K562 (cell line): ENCODE results near the gene CELA3B. TPM values are rescaled to one million over a fixed set of nuclear protein-coding genes. Genes with fewer than 3 reads are reported as not detected.
A peak's percentile ranks its signal among the peaks of the same experiment; 100 is the strongest.

ENCODE experiments used
- ATAC-seq: fragments of 200-7000 bp; cut with Tn5 transposase; 3 replicates; pipeline ENCODE4 v1.9.1; 2020; ENCODE audit warnings: moderate library complexity
- BruUV-seq: library from RNA; stranded (reverse); fragments of 400-500 nt; replicated peaks from 2 replicates; lab custom pipeline; 2021; lab: Mats Ljungman, UMichigan
- CTCF ChIA-PET: fragments of 300-600 bp; formaldehyde crosslinking; extraction: SDS; loops from one replicate; lab custom pipeline; 2021; ENCODE audit warnings: low intra/inter-chr PET ratio; lab: Yijun Ruan, JAX
- POLR2A ChIA-PET: fragments of 300-600, 350-650 bp; sonication (Branson Sonifier 250); formaldehyde crosslinking; extraction: SDS; loops from one replicate; lab custom pipeline; 2021; ENCODE audit warnings: antibody characterized with exemption, inconsistent platforms; lab: Yijun Ruan, JAX
- DNase-seq, 4 experiments: peaks; one replicate each; pipeline versions ENCODE4 v3.0.0 to v3.0.0-alpha.2; 2011 to 2018; ENCODE audit warnings: low spot score in 3 of 4, mixed read lengths in 3 of 4; ENCODE audit errors: extremely low read depth in 1 of 4
- FAIRE-seq: peaks from 2 replicates; lab custom pipeline; 2011; peaks lifted over from hg19 to GRCh38; lab: Jason Lieb, UNC
- H2AFZ ChIP-seq: 2 replicates; pipeline ENCODE4 v1.6.0; 2011; ENCODE audit warnings: low read depth, low read length, control low read depth, inconsistent platforms
- H3K27ac ChIP-seq: fragments of 200-600 bp; 3 replicates; pipeline ENCODE4 v1.8.0; 2011; ENCODE audit warnings: low read depth, mild to moderate bottlenecking, control low read depth, inconsistent platforms, low read length, moderate library complexity, mixed read lengths; ENCODE audit errors: extremely low read depth
- H3K27me3 ChIP-seq, 2 experiments: fragments of 300-600 bp in 1 of 2; 2 replicates in 1 of 2; 3 replicates in 1 of 2; pipeline versions ENCODE4 v1.6.0 to v1.8.0; 2011; ENCODE audit warnings: inconsistent platforms in 2 of 2, low read length in 2 of 2, mild to moderate bottlenecking in 1 of 2, mixed read lengths in 1 of 2, moderate library complexity in 1 of 2; ENCODE audit not compliant: control insufficient read depth in 2 of 2, insufficient read depth in 2 of 2
- H3K36me3 ChIP-seq: fragments of 300-600 bp; 3 replicates; pipeline ENCODE4 v1.8.0; 2011; ENCODE audit warnings: mild to moderate bottlenecking, low read length, inconsistent platforms; ENCODE audit not compliant: control insufficient read depth, insufficient read depth
- H3K4me1 ChIP-seq, 2 experiments: fragments of 200-600 bp in 1 of 2; replicated peaks in 1 of 2; 2 replicates in 1 of 2; 3 replicates in 1 of 2; pipeline versions ENCODE4 v1.5.1 to v1.8.0; 2011; ENCODE audit warnings: inconsistent platforms in 2 of 2, low read length in 2 of 2, mild to moderate bottlenecking in 1 of 2, mixed read lengths in 1 of 2, moderate library complexity in 1 of 2; ENCODE audit not compliant: control insufficient read depth in 2 of 2, insufficient read depth in 2 of 2
- H3K4me2 ChIP-seq: 2 replicates; pipeline ENCODE4 v1.6.1; 2011; ENCODE audit warnings: low read length, control low read depth, inconsistent platforms, mixed read lengths; ENCODE audit not compliant: insufficient read depth
- H3K4me3 ChIP-seq: fragments of 200-600 bp; sonication (generic), shearing (Covaris generic); 2 replicates; pipeline ENCODE4 v1.5.1; 2016; ENCODE audit warnings: control low read depth, inconsistent platforms
- H3K79me2 ChIP-seq: fragments of 200-600 bp; 3 replicates; pipeline ENCODE4 v1.8.0; 2011; ENCODE audit warnings: low read length, inconsistent platforms; ENCODE audit not compliant: control insufficient read depth, insufficient read depth
- H3K9ac ChIP-seq, 2 experiments: 2 replicates each; pipeline versions ENCODE4 v1.6.0 to v1.6.1; 2011; ENCODE audit warnings: low read depth in 2 of 2, low read length in 2 of 2, control low read depth in 1 of 2, inconsistent platforms in 1 of 2, mild to moderate bottlenecking in 1 of 2, mixed read lengths in 1 of 2; ENCODE audit not compliant: insufficient read depth in 1 of 2
- H3K9me1 ChIP-seq: one replicate; pipeline ENCODE4 v1.6.0; 2011; ENCODE audit warnings: inconsistent platforms, mild to moderate bottlenecking, low read length, moderate library complexity; ENCODE audit not compliant: control insufficient read depth, insufficient read depth
- H3K9me3 ChIP-seq: replicated peaks from 2 replicates; pipeline ENCODE4 v1.5.1; 2011; ENCODE audit warnings: low read depth, low read length, inconsistent platforms; ENCODE audit not compliant: control insufficient read depth, insufficient read depth
- H4K20me1 ChIP-seq: replicated peaks from 2 replicates; pipeline ENCODE4 v1.6.1; 2011; ENCODE audit warnings: low read length, inconsistent platforms, mixed read lengths; ENCODE audit not compliant: control insufficient read depth, insufficient read depth
- CC2D1A ChIP-seq: fragments of 450-650 bp; IDR thresholded peaks from 2 replicates; pipeline ENCODE4 v1.6.1; 2017; ENCODE audit warnings: mild to moderate bottlenecking
- CCNT2 ChIP-seq: IDR thresholded peaks from 2 replicates; pipeline ENCODE4 v1.6.1; 2011; ENCODE audit warnings: borderline replicate concordance, low read depth, mild to moderate bottlenecking, moderate library complexity, mixed read lengths, low read length; ENCODE audit not compliant: insufficient read length; ENCODE audit errors: extremely low read depth
- MEIS2 ChIP-seq: fragments of 450-650 bp; IDR thresholded peaks from 2 replicates; pipeline ENCODE4 v1.6.1; 2014; ENCODE audit warnings: mild to moderate bottlenecking; ENCODE audit not compliant: partially characterized antibody
- NELFE ChIP-seq: IDR thresholded peaks from 2 replicates; pipeline ENCODE4 v1.6.1; 2011; ENCODE audit warnings: mild to moderate bottlenecking; ENCODE audit not compliant: insufficient read depth, insufficient read length
- NFE2 ChIP-seq: IDR thresholded peaks from 2 replicates; pipeline ENCODE4 v1.6.1; 2014; ENCODE audit warnings: antibody characterized with exemption, low read depth
- SPI1 ChIP-seq: IDR thresholded peaks from 2 replicates; pipeline ENCODE4 v1.6.1; 2011; ENCODE audit warnings: low read depth, low read length, control low read depth, borderline replicate concordance
- TAF1 ChIP-seq: IDR thresholded peaks from 2 replicates; pipeline ENCODE4 v1.6.1; 2011; ENCODE audit warnings: mild to moderate bottlenecking, low read length, moderate library complexity; ENCODE audit not compliant: insufficient read depth, control insufficient read depth, severe bottlenecking; ENCODE audit errors: extremely low read depth
- ZFP30 ChIP-seq: fragments of 250-450 bp; sonication (Bioruptor Pico); IDR thresholded peaks from 2 replicates; pipeline ENCODE4 v1.8.0; 2022; ENCODE audit warnings: moderate library complexity, mild to moderate bottlenecking, inconsistent platforms, borderline replicate concordance
- ZNF316 ChIP-seq: fragments of 450-650 bp; IDR thresholded peaks from 2 replicates; pipeline ENCODE4 v1.6.1; 2016
- ZNF324 ChIP-seq: fragments of 250-450 bp; sonication (Bioruptor Pico); IDR thresholded peaks from 2 replicates; pipeline ENCODE4 v1.4.0; 2020; ENCODE audit warnings: mild to moderate bottlenecking
- WGBS: fragments of 100-300 bp; shearing (Covaris generic); methylation state at CpG from one replicate; pipeline ENCODE4 v1.1.6; 2016; ENCODE audit warnings: low coverage, mixed read lengths; ENCODE audit not compliant: insufficient coverage; ENCODE audit errors: missing lambda C conversion rate; 5-methylcytosine and 5-hydroxymethylcytosine counted together
- in situ Hi-C: fragments of 300-500 bp; cut with MboI; formaldehyde crosslinking; loops from 4 replicates; pipeline ENCODE4 v1.15.0; 2018; ENCODE audit warnings: inconsistent platforms, mixed read lengths
- intact Hi-C: fragments of 100-400 bp; cut with micrococcal nuclease; formaldehyde crosslinking; loops from 2 replicates; pipeline ENCODE4 v1.14.2; 2022
- polyA plus RNA-seq, 8 experiments: library from polyadenylated mRNA; depleted of rRNA in 4 of 8; stranded (reverse) in 5 of 8; unstranded in 3 of 8; fragments of >200 nt; fragmentation: Nextera tagmentation in 2 of 8; fragmentation: Illumina TruSeq in 1 of 8; extraction: Ambion mirVana in 2 of 8; extraction: Trizol in 1 of 8; gene quantifications; 2 replicates each; pipeline versions ENCODE4 v1.2.1 to v1.2.3, GENCODE V29; 2011 to 2014; ENCODE audit warnings: inconsistent platforms in 1 of 8, missing spikeins in 1 of 8
- total RNA-seq, 7 experiments: library from RNA; depleted of rRNA in 6 of 7; stranded (reverse); fragments of >200 nt in 6 of 7; fragmentation: Illumina TruSeq in 2 of 7; extraction: Trizol in 2 of 7; gene quantifications; 2 replicates each; pipeline versions ENCODE4 v1.2.1 to v1.2.3, GENCODE V29; 2011 to 2021; ENCODE audit warnings: low replicate concordance in 1 of 7
- TF ChIP-seq, protein P1 (sequence below): fragments of 450-650 bp; formaldehyde crosslinking; IDR thresholded peaks from 2 replicates; pipeline ENCODE4 v1.4.0; 2020; ENCODE audit warnings: mild to moderate bottlenecking, mixed read lengths
- TF ChIP-seq, protein P2 (sequence below): fragments of 450-650 bp; IDR thresholded peaks from 2 replicates; pipeline ENCODE4 v1.6.1; 2017; ENCODE audit warnings: antibody characterized with exemption, mild to moderate bottlenecking
- TF ChIP-seq, protein P3 (sequence below): fragments of 450-650 bp; IDR thresholded peaks from 2 replicates; pipeline ENCODE4 v1.6.1; 2017; ENCODE audit warnings: mild to moderate bottlenecking, moderate library complexity
- TF ChIP-seq, protein P4 (sequence below): fragments of 250-450 bp; sonication (Bioruptor Pico); IDR thresholded peaks from 2 replicates; pipeline ENCODE4 v1.5.0; 2021

CELA3B gene
- total and polyA plus RNA-seq, 9 of the 15 experiments (the other 6 are each of a cell fraction or from before 2014, with no cell fraction given): 3.1 TPM; not detected in 8

DNA sequence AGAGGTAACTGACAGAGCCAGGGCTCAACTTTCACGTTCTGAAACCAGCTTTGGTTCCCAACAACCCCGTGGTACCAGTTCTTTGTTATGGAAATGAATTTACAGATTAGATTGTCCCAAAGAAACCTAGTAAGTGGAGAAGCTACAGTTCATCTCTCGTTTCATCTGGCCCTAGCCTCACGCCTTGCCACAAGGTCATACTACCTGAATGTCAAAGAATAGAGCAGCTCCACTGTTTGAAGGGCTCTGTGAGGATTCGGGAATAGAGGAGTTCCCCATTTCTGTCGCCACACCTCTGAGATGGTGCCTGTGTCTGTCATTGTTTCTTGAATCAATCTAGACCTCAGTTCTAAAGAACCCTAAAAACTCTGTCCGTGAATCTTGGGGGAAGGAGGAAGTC, 60.7 kb downstream of the CELA3B start (continued):
- TF ChIP-seq ZFP30 (CRISPR knock-in tag): no peak
- no peak for TF ChIP-seq CCNT2
- no peak for TF ChIP-seq TAF1
- peak; percentile 59; the same call in 1 of the 2 replicates for TF ChIP-seq SPI1

DNA sequence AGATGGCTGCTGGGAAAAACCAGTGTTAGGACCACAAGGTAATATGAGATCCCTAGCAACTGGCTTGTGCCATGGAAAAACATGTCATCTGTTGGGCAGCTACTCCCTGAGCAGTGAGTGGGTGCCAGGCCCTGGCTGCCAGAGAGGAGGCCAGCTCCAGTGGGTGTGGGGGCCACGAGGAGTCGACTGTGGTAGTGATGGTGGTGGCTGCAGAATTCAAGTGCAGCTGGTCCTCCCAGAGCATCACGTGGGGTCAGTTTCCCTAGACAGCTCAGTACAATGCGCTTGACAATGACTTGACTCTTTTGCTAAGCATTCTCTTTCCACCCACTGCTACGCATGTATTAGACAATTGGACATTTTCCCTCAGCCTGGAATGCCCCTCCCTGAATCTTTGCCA, 61.2 kb downstream of the CELA3B start:
- WGBS: 38% methylated on average over 5 of the region's 5 CpGs
- Histone ChIP-seq H3K4me2 (no peak overlapping the region), H4K20me1 (no peaks in the 10 kb centered on the region), H3K4me1 (peaks cover 27 to 41% of the 10 kb centered on the region in 2 experiments), H3K79me2 (no peaks in the 10 kb centered on the region), H3K9ac (peak overlapping the region in 1 of 2 experiments; percentile 76; a peak in 1 of 4 replicates), H2AFZ (peak overlapping the region; percentile 86), H3K27ac (no peak overlapping the region), H3K27me3 (no peaks in the 10 kb centered on the region), H3K9me1 (no peaks in the 10 kb centered on the region), H3K4me3 (no peak overlapping the region), H3K9me3 (no peaks in the 10 kb centered on the region), H3K36me3 (no peaks in the 10 kb centered on the region)
- in situ Hi-C loops: no loop called here
- FAIRE-seq: no peak
- peak in 2 of 4 experiments; percentile 25 to 43 for DNase-seq
- intact Hi-C loops: no loop called here
- CTCF ChIA-PET: no interaction called here
- BruUV-seq: no TSS peak
- POLR2A ChIA-PET: interaction anchor here (4.2 kb wide), 1 partner anchor 11 kb away, joined by 63 read pairs; no protein-coding TSS in a partner anchor
- no peak; the same call in 2 of the 3 replicates for ATAC-seq
- TF ChIP-seq CC2D1A: no peak
- TF ChIP-seq NELFE: no peak
- TF ChIP-seq, protein P1, sequence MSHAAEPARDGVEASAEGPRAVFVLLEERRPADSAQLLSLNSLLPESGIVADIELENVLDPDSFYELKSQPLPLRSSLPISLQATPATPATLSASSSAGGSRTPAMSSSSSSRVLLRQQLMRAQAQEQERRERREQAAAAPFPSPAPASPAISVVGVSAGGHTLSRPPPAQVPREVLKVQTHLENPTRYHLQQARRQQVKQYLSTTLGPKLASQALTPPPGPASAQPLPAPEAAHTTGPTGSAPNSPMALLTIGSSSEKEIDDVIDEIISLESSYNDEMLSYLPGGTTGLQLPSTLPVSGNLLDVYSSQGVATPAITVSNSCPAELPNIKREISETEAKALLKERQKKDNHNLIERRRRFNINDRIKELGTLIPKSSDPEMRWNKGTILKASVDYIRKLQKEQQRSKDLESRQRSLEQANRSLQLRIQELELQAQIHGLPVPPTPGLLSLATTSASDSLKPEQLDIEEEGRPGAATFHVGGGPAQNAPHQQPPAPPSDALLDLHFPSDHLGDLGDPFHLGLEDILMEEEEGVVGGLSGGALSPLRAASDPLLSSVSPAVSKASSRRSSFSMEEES (CRISPR knock-in tag): peak; percentile 46
- TF ChIP-seq, protein P2, sequence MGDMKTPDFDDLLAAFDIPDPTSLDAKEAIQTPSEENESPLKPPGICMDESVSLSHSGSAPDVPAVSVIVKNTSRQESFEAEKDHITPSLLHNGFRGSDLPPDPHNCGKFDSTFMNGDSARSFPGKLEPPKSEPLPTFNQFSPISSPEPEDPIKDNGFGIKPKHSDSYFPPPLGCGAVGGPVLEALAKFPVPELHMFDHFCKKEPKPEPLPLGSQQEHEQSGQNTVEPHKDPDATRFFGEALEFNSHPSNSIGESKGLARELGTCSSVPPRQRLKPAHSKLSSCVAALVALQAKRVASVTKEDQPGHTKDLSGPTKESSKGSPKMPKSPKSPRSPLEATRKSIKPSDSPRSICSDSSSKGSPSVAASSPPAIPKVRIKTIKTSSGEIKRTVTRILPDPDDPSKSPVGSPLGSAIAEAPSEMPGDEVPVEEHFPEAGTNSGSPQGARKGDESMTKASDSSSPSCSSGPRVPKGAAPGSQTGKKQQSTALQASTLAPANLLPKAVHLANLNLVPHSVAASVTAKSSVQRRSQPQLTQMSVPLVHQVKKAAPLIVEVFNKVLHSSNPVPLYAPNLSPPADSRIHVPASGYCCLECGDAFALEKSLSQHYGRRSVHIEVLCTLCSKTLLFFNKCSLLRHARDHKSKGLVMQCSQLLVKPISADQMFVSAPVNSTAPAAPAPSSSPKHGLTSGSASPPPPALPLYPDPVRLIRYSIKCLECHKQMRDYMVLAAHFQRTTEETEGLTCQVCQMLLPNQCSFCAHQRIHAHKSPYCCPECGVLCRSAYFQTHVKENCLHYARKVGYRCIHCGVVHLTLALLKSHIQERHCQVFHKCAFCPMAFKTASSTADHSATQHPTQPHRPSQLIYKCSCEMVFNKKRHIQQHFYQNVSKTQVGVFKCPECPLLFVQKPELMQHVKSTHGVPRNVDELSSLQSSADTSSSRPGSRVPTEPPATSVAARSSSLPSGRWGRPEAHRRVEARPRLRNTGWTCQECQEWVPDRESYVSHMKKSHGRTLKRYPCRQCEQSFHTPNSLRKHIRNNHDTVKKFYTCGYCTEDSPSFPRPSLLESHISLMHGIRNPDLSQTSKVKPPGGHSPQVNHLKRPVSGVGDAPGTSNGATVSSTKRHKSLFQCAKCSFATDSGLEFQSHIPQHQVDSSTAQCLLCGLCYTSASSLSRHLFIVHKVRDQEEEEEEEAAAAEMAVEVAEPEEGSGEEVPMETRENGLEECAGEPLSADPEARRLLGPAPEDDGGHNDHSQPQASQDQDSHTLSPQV: peak; percentile 50; the same call in 1 of the 2 replicates
- TF ChIP-seq NFE2: peak; percentile 63
- peak; percentile 69 for TF ChIP-seq ZNF316
- TF ChIP-seq, protein P3, sequence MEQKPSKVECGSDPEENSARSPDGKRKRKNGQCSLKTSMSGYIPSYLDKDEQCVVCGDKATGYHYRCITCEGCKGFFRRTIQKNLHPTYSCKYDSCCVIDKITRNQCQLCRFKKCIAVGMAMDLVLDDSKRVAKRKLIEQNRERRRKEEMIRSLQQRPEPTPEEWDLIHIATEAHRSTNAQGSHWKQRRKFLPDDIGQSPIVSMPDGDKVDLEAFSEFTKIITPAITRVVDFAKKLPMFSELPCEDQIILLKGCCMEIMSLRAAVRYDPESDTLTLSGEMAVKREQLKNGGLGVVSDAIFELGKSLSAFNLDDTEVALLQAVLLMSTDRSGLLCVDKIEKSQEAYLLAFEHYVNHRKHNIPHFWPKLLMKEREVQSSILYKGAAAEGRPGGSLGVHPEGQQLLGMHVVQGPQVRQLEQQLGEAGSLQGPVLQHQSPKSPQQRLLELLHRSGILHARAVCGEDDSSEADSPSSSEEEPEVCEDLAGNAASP: no peak
- TF ChIP-seq MEIS2: no peak
- TF ChIP-seq, protein P4, sequence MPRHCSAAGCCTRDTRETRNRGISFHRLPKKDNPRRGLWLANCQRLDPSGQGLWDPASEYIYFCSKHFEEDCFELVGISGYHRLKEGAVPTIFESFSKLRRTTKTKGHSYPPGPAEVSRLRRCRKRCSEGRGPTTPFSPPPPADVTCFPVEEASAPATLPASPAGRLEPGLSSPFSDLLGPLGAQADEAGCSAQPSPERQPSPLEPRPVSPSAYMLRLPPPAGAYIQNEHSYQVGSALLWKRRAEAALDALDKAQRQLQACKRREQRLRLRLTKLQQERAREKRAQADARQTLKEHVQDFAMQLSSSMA (CRISPR knock-in tag): no peak
- no peak for TF ChIP-seq ZNF324 (CRISPR knock-in tag)
